PC-3 (cell line): ENCODE data around the gene MED13L. TPM values are rescaled to one million over a fixed set of nuclear protein-coding genes. Genes with fewer than 3 reads are reported as not detected.

ENCODE experiments used
- ATAC-seq: fragments of 200-7000 bp; cut with Tn5 transposase; 2 replicates; pipeline ENCODE4 v1.9.1; 2020; ENCODE audit warnings: mild to moderate bottlenecking, moderate library complexity
- BruUV-seq: library from RNA; stranded (reverse); fragments of 400-500 nt; replicated peaks from 2 replicates; lab custom pipeline; 2021; lab: Mats Ljungman, UMichigan
- CTCF ChIA-PET: fragments of 300-600 bp; sonication (Branson Sonifier 250); formaldehyde crosslinking; loops from one replicate; lab custom pipeline; 2022; ENCODE audit warnings: antibody characterized with exemption; lab: Charles Lee
- POLR2A ChIA-PET: fragments of 300-600 bp; sonication (Branson Sonifier 250); formaldehyde crosslinking; loops from one replicate; lab custom pipeline; 2022; ENCODE audit warnings: antibody characterized with exemption; ENCODE audit not compliant: unreplicated experiment; lab: Charles Lee
- DNase-seq: peaks from one replicate; pipeline ENCODE4 v3.0.0-alpha.2; 2015
- H2AFZ ChIP-seq: fragments of 300-600 bp; sonication (generic); 2 replicates; pipeline ENCODE4 v1.6.0; 2016; ENCODE audit warnings: antibody characterized with exemption, low read length
- H3F3A ChIP-seq: fragments of 300-600 bp; sonication (generic); one replicate; pipeline ENCODE4 v1.6.0; 2017; ENCODE audit warnings: antibody characterized with exemption, low read length, control low read depth, mild to moderate bottlenecking; ENCODE audit not compliant: unreplicated experiment
- H3K27ac ChIP-seq: fragments of 300-600 bp; sonication (generic); 2 replicates; pipeline ENCODE4 v1.5.1; 2016; ENCODE audit warnings: mild to moderate bottlenecking, low read length
- H3K27me3 ChIP-seq: fragments of 300-600 bp; sonication (generic); 2 replicates; pipeline ENCODE4 v1.6.1; 2016; ENCODE audit warnings: low read length, mixed read lengths
- H3K36me3 ChIP-seq: fragments of 300-600 bp; sonication (generic); 2 replicates; pipeline ENCODE4 v1.6.1; 2016; ENCODE audit warnings: low read depth, mixed run types, low read length, mixed read lengths
- H3K4me1 ChIP-seq: fragments of 300-600 bp; sonication (generic); 2 replicates; pipeline ENCODE4 v1.5.1; 2016; ENCODE audit warnings: low read length; ENCODE audit not compliant: insufficient read depth
- H3K4me2 ChIP-seq: fragments of 300-600 bp; sonication (generic); 2 replicates; pipeline ENCODE4 v1.6.0; 2016; ENCODE audit warnings: low read length
- H3K4me3 ChIP-seq: fragments of 300-600 bp; sonication (generic); 2 replicates; pipeline ENCODE4 v1.5.1; 2016; ENCODE audit warnings: mild to moderate bottlenecking, low read length, mixed read lengths
- H3K79me2 ChIP-seq: fragments of 300-600 bp; sonication (generic); 2 replicates; pipeline ENCODE4 v1.6.1; 2017; ENCODE audit warnings: low read length, mixed read lengths
- H3K9ac ChIP-seq: fragments of 300-600 bp; sonication (generic); 2 replicates; pipeline ENCODE4 v1.6.0; 2016; ENCODE audit warnings: mild to moderate bottlenecking, low read length
- H3K9me2 ChIP-seq: fragments of 300-600 bp; sonication (generic); replicated peaks from 2 replicates; pipeline ENCODE4 v1.6.1; 2016; ENCODE audit warnings: mixed run types, low read length, mixed read lengths
- H3K9me3 ChIP-seq: fragments of 300-600 bp; sonication (generic); 2 replicates; pipeline ENCODE4 v1.6.1; 2016; ENCODE audit warnings: low read length, mixed read lengths
- H4K20me1 ChIP-seq: fragments of 300-600 bp; sonication (generic); 2 replicates; pipeline ENCODE4 v1.6.1; 2016; ENCODE audit warnings: low read length, mixed read lengths
- EZH2 ChIP-seq: fragments of 300-600 bp; sonication (generic); IDR thresholded peaks from one replicate; pipeline ENCODE4 v1.6.1; 2017; ENCODE audit warnings: antibody characterized with exemption, mild to moderate bottlenecking, low read length; ENCODE audit not compliant: unreplicated experiment
- EZH2phosphoT487 ChIP-seq: fragments of 300-600 bp; sonication (generic); IDR thresholded peaks from 2 replicates; pipeline ENCODE4 v1.6.1; 2018; ENCODE audit warnings: mild to moderate bottlenecking, antibody characterized with exemption, low read length, borderline replicate concordance
- intact Hi-C: fragments of 100-400 bp; cut with micrococcal nuclease; formaldehyde crosslinking; loops from 2 replicates; pipeline ENCODE4 v1.9.0; 2023
- total RNA-seq: library from RNA; depleted of rRNA; stranded (reverse); fragments of >200 nt; gene quantifications from 2 replicates; pipeline ENCODE4 v1.2.3, GENCODE V29; 2014
- TF ChIP-seq, protein P1 (sequence below): fragments of 300-600 bp; sonication (generic); conservative IDR thresholded peaks from 2 replicates; pipeline ENCODE4 v1.5.1; 2017; ENCODE audit warnings: antibody characterized with exemption, low read depth, mild to moderate bottlenecking, low read length

The MED13L gene
- total RNA-seq, 1 experiment from 2014 or later: 61.2 TPM

DNA sequence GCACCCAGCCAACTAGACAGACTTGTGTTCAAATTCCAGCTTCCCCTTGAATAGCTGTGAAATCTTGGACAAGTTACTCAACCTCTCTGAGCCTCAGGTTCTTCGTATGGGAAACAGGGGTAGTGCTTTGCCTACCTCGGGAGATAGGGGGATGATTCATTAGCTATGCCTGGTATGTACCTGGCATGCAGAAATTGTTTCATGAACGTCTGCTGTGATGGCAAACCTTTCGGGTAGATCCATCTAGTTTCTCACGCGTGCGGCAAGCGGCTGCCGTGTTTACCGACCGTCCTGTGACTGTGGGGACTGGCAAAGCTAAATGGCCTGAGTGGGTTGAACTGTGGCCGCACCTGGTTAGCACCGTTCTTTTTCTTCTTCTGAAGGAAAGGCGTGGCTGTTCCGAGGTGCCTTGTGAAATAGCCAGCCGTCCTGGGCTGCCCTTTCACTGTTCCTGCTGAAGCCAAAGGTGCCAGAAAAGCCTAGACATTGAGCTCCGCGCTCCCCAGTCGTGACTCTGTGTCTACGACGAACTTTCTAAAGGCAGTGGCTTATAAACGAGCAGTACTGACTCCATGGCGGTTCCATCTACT is 40.6 kb upstream of the MED13L start:
- H3K4me3 ChIP-seq: peak overlapping the region; percentile 59
- intact Hi-C loops: no loop called here

DNA sequence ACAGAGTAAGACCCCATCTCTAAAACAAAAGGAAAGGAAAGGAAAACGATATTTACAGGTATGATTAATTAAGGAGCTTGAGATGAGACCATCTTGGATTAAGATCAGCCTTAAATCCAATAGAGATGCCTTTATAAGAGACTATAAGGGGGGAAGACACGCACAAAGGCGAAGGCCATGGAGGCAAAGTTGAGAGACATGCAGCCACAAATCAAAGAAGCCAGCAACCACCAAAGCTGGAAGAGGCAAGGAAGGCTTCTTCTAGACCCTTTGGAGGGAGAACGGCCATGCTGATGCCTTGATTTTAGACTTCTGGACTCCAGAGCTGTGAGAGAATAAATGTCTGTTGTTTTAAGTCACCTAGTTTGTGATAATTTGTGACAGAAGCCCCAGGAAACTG is 39.6 kb upstream of the MED13L start:
- intact Hi-C loops: no loop called here
- POLR2A ChIA-PET: no interaction called here

More for the DNA sequence above, 40.6 kb upstream of the MED13L start:
- Histone ChIP-seq H4K20me1 (no peaks in the 10 kb centered on the region), H3K9ac (peak overlapping the region; percentile 40), H3K9me3 (no peaks in the 10 kb centered on the region), H3K36me3 (no peaks in the 10 kb centered on the region), H3K4me1 (peaks cover 40% of the 10 kb centered on the region), H3K27ac (peak overlapping the region; percentile 96), H3K4me2 (peak overlapping the region; percentile 91), H2AFZ (peak overlapping the region; percentile 81), H3K27me3 (no peaks in the 10 kb centered on the region), H3K79me2 (no peaks in the 10 kb centered on the region), H3F3A (peaks cover 6% of the 10 kb centered on the region), H3K9me2 (no peaks in the 10 kb centered on the region)
- BruUV-seq: no TSS peak
- ChIA-PET CTCF (no interaction called here), POLR2A (interaction anchor here (0.6 kb wide), 1 partner anchor 67 kb away, joined by 5 read pairs; no protein-coding TSS in a partner anchor)
- TF ChIP-seq, protein P1, sequence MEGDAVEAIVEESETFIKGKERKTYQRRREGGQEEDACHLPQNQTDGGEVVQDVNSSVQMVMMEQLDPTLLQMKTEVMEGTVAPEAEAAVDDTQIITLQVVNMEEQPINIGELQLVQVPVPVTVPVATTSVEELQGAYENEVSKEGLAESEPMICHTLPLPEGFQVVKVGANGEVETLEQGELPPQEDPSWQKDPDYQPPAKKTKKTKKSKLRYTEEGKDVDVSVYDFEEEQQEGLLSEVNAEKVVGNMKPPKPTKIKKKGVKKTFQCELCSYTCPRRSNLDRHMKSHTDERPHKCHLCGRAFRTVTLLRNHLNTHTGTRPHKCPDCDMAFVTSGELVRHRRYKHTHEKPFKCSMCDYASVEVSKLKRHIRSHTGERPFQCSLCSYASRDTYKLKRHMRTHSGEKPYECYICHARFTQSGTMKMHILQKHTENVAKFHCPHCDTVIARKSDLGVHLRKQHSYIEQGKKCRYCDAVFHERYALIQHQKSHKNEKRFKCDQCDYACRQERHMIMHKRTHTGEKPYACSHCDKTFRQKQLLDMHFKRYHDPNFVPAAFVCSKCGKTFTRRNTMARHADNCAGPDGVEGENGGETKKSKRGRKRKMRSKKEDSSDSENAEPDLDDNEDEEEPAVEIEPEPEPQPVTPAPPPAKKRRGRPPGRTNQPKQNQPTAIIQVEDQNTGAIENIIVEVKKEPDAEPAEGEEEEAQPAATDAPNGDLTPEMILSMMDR: no peak
- no peak for TF ChIP-seq EZH2phosphoT487
- no peak for TF ChIP-seq EZH2
- peak; percentile 14 for ATAC-seq
- peak; percentile 70 for DNase-seq

More for the DNA sequence above, 39.6 kb upstream of the MED13L start:
- H3K4me2 ChIP-seq: no peak overlapping the region
- H3K27ac ChIP-seq: no peak overlapping the region
- H3K9me2 ChIP-seq: no peaks in the 10 kb centered on the region
- peaks cover 6% of the 10 kb centered on the region for H3F3A ChIP-seq
- DNase-seq (no peak), ATAC-seq (no peak)
- CTCF ChIA-PET: interaction anchor here (0.8 kb wide), 1 partner anchor 176 kb away, joined by 3 read pairs; no protein-coding TSS in a partner anchor
- no peaks in the 10 kb centered on the region for H3K36me3 ChIP-seq
- peaks cover 40% of the 10 kb centered on the region for H3K4me1 ChIP-seq
- TF ChIP-seq EZH2 (no peak), EZH2phosphoT487 (no peak)
- TF ChIP-seq, protein P1: no peak
- no peaks in the 10 kb centered on the region for H3K9me3 ChIP-seq
- no peaks in the 10 kb centered on the region for H3K79me2 ChIP-seq
- H2AFZ ChIP-seq: no peak overlapping the region
- H3K9ac ChIP-seq: no peak overlapping the region
- no peaks in the 10 kb centered on the region for H4K20me1 ChIP-seq
- BruUV-seq: no TSS peak
- no peaks in the 10 kb centered on the region for H3K27me3 ChIP-seq
- no peak overlapping the region for H3K4me3 ChIP-seq
